ENCODE data around the gene ARPC2. TPM values are rescaled to one million over a fixed set of nuclear protein-coding genes. Genes with fewer than 3 reads are reported as not detected.

Gene ARPC2
- total RNA-seq, 1 donor from 2014 or later, result 265 TPM

- Mint-ChIP-seq H3K4me3 (ENCODE audit: unreplicated experiment) (no peak overlapping the region), H3K27ac (ENCODE audit: unreplicated experiment) (no peak overlapping the region), H3K4me1 (ENCODE audit: unreplicated experiment) (peaks cover 17% of the 10 kb centered on the region), H3K36me3 (ENCODE audit: unreplicated experiment) (peaks cover 22% of the 10 kb centered on the region), H3K9me3 (ENCODE audit: unreplicated experiment) (no peaks in the 10 kb centered on the region), H3K27me3 (ENCODE audit: unreplicated experiment) (no peaks in the 10 kb centered on the region)
- DNase-seq (ENCODE audit: extremely low spot score, unreplicated experiment), result no peak
- no peak for TF ChIP-seq CTCF (IDR thresholded peaks at IDR 0.05)
Observed at GRCh38 chr2:218264773-218265561, 48.0 kb downstream of the ARPC2 start.

- DNase-seq (ENCODE audit: extremely low spot score, unreplicated experiment), result no peak
- Mint-ChIP-seq H3K27ac (ENCODE audit: unreplicated experiment) (no peak overlapping the region), H3K27me3 (ENCODE audit: unreplicated experiment) (no peaks in the 10 kb centered on the region), H3K9me3 (ENCODE audit: unreplicated experiment) (no peaks in the 10 kb centered on the region), H3K4me3 (ENCODE audit: unreplicated experiment) (no peak overlapping the region), H3K36me3 (ENCODE audit: unreplicated experiment) (peaks cover 22% of the 10 kb centered on the region), H3K4me1 (ENCODE audit: unreplicated experiment) (peaks cover 16% of the 10 kb centered on the region)
- no peak for TF ChIP-seq CTCF (IDR thresholded peaks at IDR 0.05)
Observed at GRCh38 chr2:218265626-218266025, 48.6 kb downstream of the ARPC2 start.

GRCh38 chr2:218266316-218266979, 49.5 kb downstream of the ARPC2 start:
- DNase-seq (ENCODE audit: extremely low spot score, unreplicated experiment), result no peak
- TF ChIP-seq CTCF (IDR thresholded peaks at IDR 0.05), result no peak
- Mint-ChIP-seq H3K9me3 (ENCODE audit: unreplicated experiment) (no peaks in the 10 kb centered on the region), H3K36me3 (ENCODE audit: unreplicated experiment) (peaks cover 22% of the 10 kb centered on the region), H3K4me3 (ENCODE audit: unreplicated experiment) (no peak overlapping the region), H3K27me3 (ENCODE audit: unreplicated experiment) (no peaks in the 10 kb centered on the region), H3K27ac (ENCODE audit: unreplicated experiment) (no peak overlapping the region), H3K4me1 (ENCODE audit: unreplicated experiment) (peaks cover 16% of the 10 kb centered on the region)

GRCh38 chr2:218267259-218267658, 50.3 kb downstream of the ARPC2 start:
- H3K27me3 Mint-ChIP-seq (ENCODE audit: unreplicated experiment), result no peaks in the 10 kb centered on the region
- H3K9me3 Mint-ChIP-seq (ENCODE audit: unreplicated experiment), result no peaks in the 10 kb centered on the region
- peaks cover 22% of the 10 kb centered on the region for H3K36me3 Mint-ChIP-seq (ENCODE audit: unreplicated experiment)
- no peak for DNase-seq (ENCODE audit: extremely low spot score, unreplicated experiment)
- no peak for TF ChIP-seq CTCF (IDR thresholded peaks at IDR 0.05)
- H3K27ac Mint-ChIP-seq (ENCODE audit: unreplicated experiment), result no peak overlapping the region
- peaks cover 24% of the 10 kb centered on the region for H3K4me1 Mint-ChIP-seq (ENCODE audit: unreplicated experiment)
- peak overlapping the region; percentile 1 for H3K4me3 Mint-ChIP-seq (ENCODE audit: unreplicated experiment)
